ENCODE data around the gene RHOT1.

Gene RHOT1

DNA sequence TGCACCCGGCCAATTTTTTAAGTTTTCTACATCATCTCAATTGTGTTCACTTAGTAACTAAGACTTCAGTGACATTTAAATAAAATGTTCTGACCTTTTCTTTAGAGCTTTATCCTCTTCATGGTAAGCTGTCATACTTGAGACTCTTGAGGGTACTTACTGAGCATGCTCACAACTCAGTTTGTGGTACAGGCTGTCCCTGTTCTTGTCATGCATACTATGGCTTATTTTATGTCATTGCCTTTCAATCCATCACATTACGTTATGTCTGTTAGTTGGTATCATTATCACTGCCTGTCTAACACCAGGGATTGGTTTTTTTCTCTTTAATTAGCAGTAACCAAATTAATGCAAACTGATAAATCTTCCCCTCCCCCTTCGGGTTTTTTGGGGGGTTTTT, 81.4 kb downstream of the RHOT1 start:
- in situ Hi-C loops (cut with MboI; ENCODE audit: low sequenced_read_pairs, unreplicated experiment), result no loop called here
- no peak for DNase-seq (ENCODE audit: low spot score)
- TF ChIP-seq, protein P1, sequence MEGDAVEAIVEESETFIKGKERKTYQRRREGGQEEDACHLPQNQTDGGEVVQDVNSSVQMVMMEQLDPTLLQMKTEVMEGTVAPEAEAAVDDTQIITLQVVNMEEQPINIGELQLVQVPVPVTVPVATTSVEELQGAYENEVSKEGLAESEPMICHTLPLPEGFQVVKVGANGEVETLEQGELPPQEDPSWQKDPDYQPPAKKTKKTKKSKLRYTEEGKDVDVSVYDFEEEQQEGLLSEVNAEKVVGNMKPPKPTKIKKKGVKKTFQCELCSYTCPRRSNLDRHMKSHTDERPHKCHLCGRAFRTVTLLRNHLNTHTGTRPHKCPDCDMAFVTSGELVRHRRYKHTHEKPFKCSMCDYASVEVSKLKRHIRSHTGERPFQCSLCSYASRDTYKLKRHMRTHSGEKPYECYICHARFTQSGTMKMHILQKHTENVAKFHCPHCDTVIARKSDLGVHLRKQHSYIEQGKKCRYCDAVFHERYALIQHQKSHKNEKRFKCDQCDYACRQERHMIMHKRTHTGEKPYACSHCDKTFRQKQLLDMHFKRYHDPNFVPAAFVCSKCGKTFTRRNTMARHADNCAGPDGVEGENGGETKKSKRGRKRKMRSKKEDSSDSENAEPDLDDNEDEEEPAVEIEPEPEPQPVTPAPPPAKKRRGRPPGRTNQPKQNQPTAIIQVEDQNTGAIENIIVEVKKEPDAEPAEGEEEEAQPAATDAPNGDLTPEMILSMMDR (IDR thresholded peaks at IDR 0.05; ENCODE audit: borderline replicate concordance, control extremely low read depth, extremely low read depth, insufficient read depth, missing control alignments), result no peak

- TF ChIP-seq, protein P1 (IDR thresholded peaks at IDR 0.05; ENCODE audit: borderline replicate concordance, control extremely low read depth, extremely low read depth, insufficient read depth, missing control alignments), result no peak
- no peak for DNase-seq (ENCODE audit: low spot score)
- in situ Hi-C loops (cut with MboI; ENCODE audit: low sequenced_read_pairs, unreplicated experiment), result no loop called here
Measured at GRCh38 chr17:32226886-32227285, 84.6 kb downstream of the RHOT1 start.

DNA sequence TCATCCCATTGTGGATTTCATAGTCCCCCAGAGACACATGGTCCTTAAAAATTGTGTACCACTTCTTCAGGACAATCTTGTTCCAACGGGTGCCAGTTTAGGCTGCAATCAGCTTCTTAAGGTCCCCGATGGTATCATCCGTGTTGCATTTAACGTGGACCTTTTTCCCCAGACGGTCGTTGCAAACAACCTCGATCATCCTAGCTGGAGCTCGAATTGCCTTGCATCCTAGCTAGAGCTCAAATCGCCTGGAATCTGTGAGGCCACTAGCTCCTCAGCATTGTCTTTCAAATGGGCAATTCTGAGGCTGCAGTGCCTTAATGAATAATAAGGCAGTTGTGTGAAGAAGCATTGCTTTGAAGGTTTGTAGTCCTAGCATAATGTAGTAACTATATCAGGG, 85.6 kb downstream of the RHOT1 start:
- TF ChIP-seq, protein P1 (IDR thresholded peaks at IDR 0.05; ENCODE audit: borderline replicate concordance, control extremely low read depth, extremely low read depth, insufficient read depth, missing control alignments), result no peak
- in situ Hi-C loops (cut with MboI; ENCODE audit: low sequenced_read_pairs, unreplicated experiment), result no loop called here
- DNase-seq (ENCODE audit: low spot score), result no peak

DNA sequence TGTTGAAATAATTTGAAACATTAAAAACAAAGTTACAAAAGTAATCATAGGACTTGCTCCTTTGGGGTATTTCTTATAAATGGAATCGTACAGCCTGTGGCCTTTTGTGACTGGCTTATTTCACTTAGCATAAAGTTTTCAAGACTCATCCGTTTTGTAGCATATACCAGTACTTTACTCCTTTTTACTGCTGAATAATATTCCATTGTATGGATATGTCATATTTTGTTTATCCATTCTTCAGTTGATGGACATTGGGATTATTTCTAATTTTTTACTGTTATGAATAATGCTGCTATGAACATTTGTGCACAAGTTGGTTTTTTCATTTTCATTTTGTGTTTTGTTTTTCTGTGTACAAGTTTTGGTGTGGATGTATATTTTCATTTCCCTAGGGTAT, 93.3 kb downstream of the RHOT1 start:
- in situ Hi-C loops (cut with MboI; ENCODE audit: low sequenced_read_pairs, unreplicated experiment), result no loop called here
- DNase-seq (ENCODE audit: low spot score), result no peak
- TF ChIP-seq, protein P1 (IDR thresholded peaks at IDR 0.05; ENCODE audit: borderline replicate concordance, control extremely low read depth, extremely low read depth, insufficient read depth, missing control alignments), result no peak

DNA sequence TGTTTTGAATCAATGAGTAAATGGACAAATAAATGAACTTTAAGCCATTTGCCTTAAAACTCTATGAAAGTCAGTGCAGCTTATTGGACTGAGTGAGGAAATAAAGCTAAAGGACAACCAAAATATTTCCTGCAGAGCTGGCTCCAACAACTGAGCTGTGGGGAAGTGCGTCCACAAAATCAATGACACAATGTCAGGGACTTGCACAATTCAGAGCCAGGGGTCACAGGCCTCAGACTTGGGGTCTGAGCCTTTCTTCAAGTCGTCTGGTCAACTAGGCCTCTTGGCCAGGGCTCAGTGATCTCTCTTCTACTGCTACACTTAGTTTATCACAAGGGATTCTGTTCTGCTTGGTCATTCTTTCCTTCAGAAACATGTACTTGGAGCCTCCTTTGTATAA, 97.2 kb downstream of the RHOT1 start:
- DNase-seq (ENCODE audit: low spot score), result no peak
- in situ Hi-C loops (cut with MboI; ENCODE audit: low sequenced_read_pairs, unreplicated experiment), result no loop called here
- TF ChIP-seq, protein P1 (IDR thresholded peaks at IDR 0.05; ENCODE audit: borderline replicate concordance, control extremely low read depth, extremely low read depth, insufficient read depth, missing control alignments), result no peak

- in situ Hi-C loops (cut with MboI; ENCODE audit: low sequenced_read_pairs, unreplicated experiment), result no loop called here
- DNase-seq (ENCODE audit: low spot score), result no peak
- TF ChIP-seq, protein P1 (IDR thresholded peaks at IDR 0.05; ENCODE audit: borderline replicate concordance, control extremely low read depth, extremely low read depth, insufficient read depth, missing control alignments), result no peak
Measured at GRCh38 chr17:32240750-32241149, 98.4 kb downstream of the RHOT1 start.

DNA sequence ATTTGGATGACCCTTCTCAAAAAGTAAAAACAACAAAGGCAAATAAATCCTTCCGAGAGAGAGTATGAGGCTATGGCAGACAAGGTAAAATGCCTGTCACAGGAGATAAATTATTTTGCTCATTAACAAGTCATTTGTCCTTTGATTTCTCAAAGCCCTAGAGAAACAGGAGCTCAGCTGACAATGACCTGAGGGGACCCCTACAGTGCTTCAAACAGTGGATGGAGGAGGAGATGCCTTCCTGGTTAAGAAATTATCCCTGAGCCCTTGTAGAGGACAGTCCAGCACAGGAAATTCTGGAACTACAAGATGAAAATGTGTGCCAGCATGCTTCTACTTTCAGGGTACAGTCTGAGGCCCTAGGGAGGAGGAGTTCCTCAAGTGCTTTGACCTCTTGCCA, 99.3 kb downstream of the RHOT1 start:
- DNase-seq (ENCODE audit: low spot score), result no peak
- in situ Hi-C loops (cut with MboI; ENCODE audit: low sequenced_read_pairs, unreplicated experiment), result no loop called here
- TF ChIP-seq, protein P1 (IDR thresholded peaks at IDR 0.05; ENCODE audit: borderline replicate concordance, control extremely low read depth, extremely low read depth, insufficient read depth, missing control alignments), result no peak

Data from GM13976 (cell line).